Neutrophil (primary cell): ENCODE data around the gene PRPF6.

ENCODE experiments used
- H3K27ac ChIP-seq: fragments of 200-600 bp; sonication (generic); 2 replicates; pipeline ENCODE4 v1.5.1; 2016; ENCODE audit warnings: mild to moderate bottlenecking, moderate library complexity
- H3K27me3 ChIP-seq: fragments of 200-600 bp; sonication (generic); 2 replicates; pipeline ENCODE4 v1.6.0; 2016; ENCODE audit warnings: mild to moderate bottlenecking
- H3K36me3 ChIP-seq: fragments of 200-600 bp; sonication (generic); 2 replicates; pipeline ENCODE4 v1.5.1; 2017
- H3K4me1 ChIP-seq, 2 experiments: fragments of 200-600 bp in 1 of 2; sonication (generic) in 1 of 2; 1 replicate in 1 of 2; 2 replicates in 1 of 2; pipeline versions ENCODE4 v1.5.1 to v1.6.1; 2013 to 2016; ENCODE audit warnings: low read depth in 1 of 2, low read length in 1 of 2, mild to moderate bottlenecking in 1 of 2, moderate library complexity in 1 of 2; ENCODE audit not compliant: control insufficient read depth in 1 of 2, insufficient read depth in 1 of 2
- H3K4me3 ChIP-seq, 2 experiments: fragments of 200-600 bp in 1 of 2; sonication (generic) in 1 of 2; 1 replicate in 1 of 2; 2 replicates in 1 of 2; pipeline ENCODE4 v1.5.1; 2013 to 2016; ENCODE audit warnings: low read depth in 1 of 2, low read length in 1 of 2, mild to moderate bottlenecking in 1 of 2, moderate library complexity in 1 of 2
- H3K9me3 ChIP-seq: fragments of 200-600 bp; sonication (generic); 2 replicates; pipeline ENCODE4 v1.5.1; 2016
- CTCF ChIP-seq: fragments of 200-600 bp; sonication (generic); IDR thresholded peaks from 2 replicates; pipeline ENCODE4 v1.5.1; 2016; ENCODE audit warnings: antibody characterized with exemption

The PRPF6 gene

DNA sequence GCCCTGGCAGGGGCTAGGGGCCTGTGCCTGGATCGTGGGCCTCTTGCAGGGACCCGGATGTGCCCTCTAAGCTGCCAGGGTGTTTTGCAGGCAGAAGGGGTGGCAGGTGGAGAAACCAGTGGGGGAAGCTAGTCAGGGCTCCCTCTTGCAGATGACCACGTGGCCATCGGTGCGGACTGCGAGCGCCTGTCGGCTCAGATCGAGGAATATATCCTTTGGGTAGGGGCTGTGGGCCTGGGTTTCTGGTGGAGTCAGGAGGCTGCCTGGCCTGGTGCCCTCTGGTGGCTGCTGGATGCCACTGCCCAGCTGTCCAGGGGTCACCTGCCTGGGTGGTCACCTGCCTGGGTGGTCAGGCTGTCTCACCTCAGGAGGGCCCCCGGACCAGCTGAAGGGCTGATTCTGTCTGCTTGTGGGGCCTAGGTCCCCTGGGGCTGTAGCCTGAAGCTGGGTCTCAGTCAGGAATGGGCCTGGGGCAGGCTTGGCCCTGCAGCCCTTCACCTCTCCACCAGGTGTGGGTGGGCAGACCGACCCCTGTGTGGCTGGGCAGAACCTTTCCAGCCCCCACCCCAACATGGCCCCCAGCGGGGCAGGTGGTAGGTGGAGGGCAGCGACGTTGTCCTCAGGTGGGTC, 88.8 kb downstream of the PRPF6 start:
- Histone ChIP-seq H3K4me1 (peaks cover 44 to 70% of the 10 kb centered on the region in 2 experiments), H3K27me3 (peaks cover 4% of the 10 kb centered on the region), H3K27ac (peak overlapping the region; percentile 99), H3K9me3 (peaks cover 5% of the 10 kb centered on the region), H3K4me3 (no peak overlapping the region), H3K36me3 (peaks cover 35% of the 10 kb centered on the region)
- TF ChIP-seq CTCF, result peak; percentile 76

- peak overlapping the region; percentile 99 for H3K27ac ChIP-seq
- H3K4me1 ChIP-seq, result peaks cover 51 to 71% of the 10 kb centered on the region in 2 experiments
- H3K27me3 ChIP-seq, result no peaks in the 10 kb centered on the region
- no peak for TF ChIP-seq CTCF
- no peak overlapping the region for H3K4me3 ChIP-seq
- peaks cover 5% of the 10 kb centered on the region for H3K9me3 ChIP-seq
- H3K36me3 ChIP-seq, result peaks cover 42% of the 10 kb centered on the region
These were observed 89.5 kb downstream of the PRPF6 start for GRCh38 chr20:64070244-64070993.

DNA sequence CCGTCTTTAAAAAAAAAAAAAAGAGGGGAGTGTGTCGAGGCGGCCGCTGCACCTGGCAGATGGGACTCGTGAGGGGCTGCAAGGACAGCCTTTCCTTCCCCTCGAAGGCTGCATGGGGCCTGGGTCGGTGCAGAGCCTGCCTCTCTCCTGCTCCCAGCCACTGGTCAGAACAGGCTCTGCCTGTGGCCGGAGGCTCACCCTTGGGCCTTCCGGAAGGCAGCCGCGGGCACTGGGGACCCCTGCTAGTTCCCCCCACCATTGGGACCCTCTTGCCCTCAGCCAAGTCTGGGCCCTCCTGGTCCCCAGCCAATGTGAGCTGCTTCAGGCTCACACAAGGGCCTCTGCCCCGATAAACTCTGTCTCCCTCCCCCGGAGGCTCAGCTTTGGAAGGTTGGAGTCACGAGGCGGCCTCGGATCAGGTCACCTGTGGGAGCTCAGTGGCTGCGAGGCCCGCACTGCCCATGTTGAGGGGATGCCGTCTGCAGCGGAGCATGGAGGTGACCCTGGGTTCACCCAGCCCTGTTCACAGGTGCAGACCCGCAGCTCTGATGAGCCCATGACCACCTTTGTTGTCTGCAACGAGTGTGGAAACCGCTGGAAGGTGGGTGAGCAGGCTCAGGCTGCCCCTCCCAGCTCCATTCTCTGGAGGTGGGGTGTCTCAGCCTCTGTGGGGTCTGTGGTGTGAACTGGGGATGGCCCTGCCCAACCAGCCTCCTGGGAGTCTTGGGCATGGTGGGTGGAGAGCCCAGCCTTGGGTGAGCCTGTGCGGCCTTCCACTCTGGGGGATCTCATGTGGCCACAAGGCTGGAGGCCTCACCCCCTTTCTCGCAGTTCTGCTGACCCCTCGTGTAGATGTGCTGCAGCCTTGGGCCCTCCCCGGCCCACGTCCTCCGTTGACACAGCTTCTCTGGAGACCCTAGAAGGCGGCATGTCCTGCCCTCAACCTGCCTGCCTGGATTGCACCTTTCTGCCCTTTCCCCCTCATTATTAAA, 90.7 kb downstream of the PRPF6 start:
- Histone ChIP-seq H3K9me3 (peaks cover 5% of the 10 kb centered on the region), H3K27ac (peak overlapping the region; percentile 99), H3K36me3 (peaks cover 54% of the 10 kb centered on the region), H3K27me3 (no peaks in the 10 kb centered on the region), H3K4me3 (no peak overlapping the region), H3K4me1 (peaks cover 51 to 71% of the 10 kb centered on the region in 2 experiments)
- TF ChIP-seq CTCF, result no peak

GRCh38 chr20:64072498-64073063, 91.6 kb downstream of the PRPF6 start:
- peaks cover 52 to 64% of the 10 kb centered on the region in 2 experiments for H3K4me1 ChIP-seq
- H3K9me3 ChIP-seq, result peaks cover 5% of the 10 kb centered on the region
- no peak overlapping the region for H3K4me3 ChIP-seq
- H3K36me3 ChIP-seq, result peaks cover 58% of the 10 kb centered on the region
- no peaks in the 10 kb centered on the region for H3K27me3 ChIP-seq
- H3K27ac ChIP-seq, result peak overlapping the region; percentile 99
- TF ChIP-seq CTCF, result no peak
